GM23248 (cell line): ENCODE results near the gene BCO2.

ENCODE experiments used
- EZH2 ChIP-seq: fragments of 200-600 bp; sonication (generic); IDR thresholded peaks from 2 replicates; pipeline ENCODE4 v1.6.1; 2018; ENCODE audit warnings: antibody characterized with exemption, mild to moderate bottlenecking; ENCODE audit not compliant: insufficient read depth, poor library complexity, severe bottlenecking
- EZH2phosphoT487 ChIP-seq: fragments of 200-600 bp; sonication (generic); IDR thresholded peaks from 2 replicates; pipeline ENCODE4 v1.6.1; 2018; ENCODE audit warnings: antibody characterized with exemption, moderate library complexity, mild to moderate bottlenecking, low read depth; ENCODE audit not compliant: insufficient read depth

DNA sequence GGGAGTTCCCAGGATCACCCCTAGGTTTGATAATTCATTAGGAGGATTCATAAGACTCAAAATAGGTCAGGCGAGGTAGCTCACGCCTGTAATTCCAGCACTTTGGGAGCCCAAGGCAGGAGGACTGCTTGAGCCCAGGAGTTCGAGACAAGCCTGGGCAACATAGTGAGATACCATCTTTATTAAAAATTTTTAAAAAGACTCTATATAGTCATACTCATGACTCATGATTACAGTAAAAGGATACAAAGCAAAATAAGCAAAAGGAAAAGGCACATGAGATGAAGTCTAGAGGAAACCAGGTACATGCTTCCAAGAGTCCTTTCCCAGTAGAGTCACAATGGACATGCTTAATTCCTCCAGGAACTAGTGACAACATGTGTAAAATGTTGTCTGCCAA is 37.0 kb downstream of the BCO2 start:
- TF ChIP-seq EZH2 (no peak), EZH2phosphoT487 (no peak)
